RWPE2 (cell line): Measurements from ENCODE around the gene CALD1.

Experiments used
- ATAC-seq: fragments of 200-7000 bp; cut with Tn5 transposase; 3 replicates; pipeline ENCODE4 v1.9.1; 2021; ENCODE audit warnings: low read depth
- DNase-seq: peaks from one replicate; pipeline ENCODE4 v3.0.0-alpha.2; 2020; ENCODE audit warnings: low spot score
- H3K27ac ChIP-seq: fragments of 450-650 bp; 2 replicates; pipeline ENCODE4 v1.5.1; 2017; ENCODE audit warnings: mild to moderate bottlenecking; ENCODE audit not compliant: poor library complexity, severe bottlenecking
- H3K27me3 ChIP-seq: fragments of 250-450 bp; sonication (Bioruptor Pico); 2 replicates; pipeline ENCODE4 v1.5.1; 2021; ENCODE audit warnings: mild to moderate bottlenecking, moderate library complexity; ENCODE audit not compliant: insufficient read depth, poor library complexity, severe bottlenecking
- H3K36me3 ChIP-seq: fragments of 250-450 bp; sonication (Bioruptor Pico); 2 replicates; pipeline ENCODE4 v1.5.1; 2020; ENCODE audit warnings: low read depth, mild to moderate bottlenecking, moderate library complexity
- H3K4me1 ChIP-seq: fragments of 250-450 bp; sonication (Bioruptor Pico); 2 replicates; pipeline ENCODE4 v1.5.1; 2021; ENCODE audit warnings: mild to moderate bottlenecking, moderate library complexity; ENCODE audit not compliant: insufficient read depth, poor library complexity, severe bottlenecking
- H3K4me3 ChIP-seq: fragments of 250-450 bp; sonication (Bioruptor Pico); 2 replicates; pipeline ENCODE4 v1.5.1; 2021; ENCODE audit warnings: mild to moderate bottlenecking, moderate library complexity; ENCODE audit not compliant: severe bottlenecking
- H3K9me3 ChIP-seq: fragments of 250-450 bp; sonication (Bioruptor Pico); 2 replicates; pipeline ENCODE4 v1.5.1; 2021; ENCODE audit warnings: mild to moderate bottlenecking, moderate library complexity; ENCODE audit not compliant: severe bottlenecking
- TF ChIP-seq, protein P1 (sequence below): fragments of 450-650 bp; IDR thresholded peaks from one replicate; pipeline ENCODE4 v1.5.1; 2017; ENCODE audit warnings: mild to moderate bottlenecking, moderate library complexity; ENCODE audit not compliant: poor library complexity, severe bottlenecking

Gene CALD1

GRCh38 chr7:134825666-134826065 is 46.2 kb downstream of the CALD1 start:
- peaks cover 3% of the 10 kb centered on the region for H3K4me1 ChIP-seq
- ATAC-seq (no peak), DNase-seq (no peak)
- 0 out of 2 replicates have a peak, but pooled peaks cover 3% of the 10 kb centered on the region for H3K36me3 ChIP-seq
- H3K4me3 ChIP-seq = no peak overlapping the region
- H3K9me3 ChIP-seq = no peaks in the 10 kb centered on the region
- H3K27ac ChIP-seq = no peak overlapping the region
- H3K27me3 ChIP-seq = no peaks in the 10 kb centered on the region
- TF ChIP-seq, protein P1, sequence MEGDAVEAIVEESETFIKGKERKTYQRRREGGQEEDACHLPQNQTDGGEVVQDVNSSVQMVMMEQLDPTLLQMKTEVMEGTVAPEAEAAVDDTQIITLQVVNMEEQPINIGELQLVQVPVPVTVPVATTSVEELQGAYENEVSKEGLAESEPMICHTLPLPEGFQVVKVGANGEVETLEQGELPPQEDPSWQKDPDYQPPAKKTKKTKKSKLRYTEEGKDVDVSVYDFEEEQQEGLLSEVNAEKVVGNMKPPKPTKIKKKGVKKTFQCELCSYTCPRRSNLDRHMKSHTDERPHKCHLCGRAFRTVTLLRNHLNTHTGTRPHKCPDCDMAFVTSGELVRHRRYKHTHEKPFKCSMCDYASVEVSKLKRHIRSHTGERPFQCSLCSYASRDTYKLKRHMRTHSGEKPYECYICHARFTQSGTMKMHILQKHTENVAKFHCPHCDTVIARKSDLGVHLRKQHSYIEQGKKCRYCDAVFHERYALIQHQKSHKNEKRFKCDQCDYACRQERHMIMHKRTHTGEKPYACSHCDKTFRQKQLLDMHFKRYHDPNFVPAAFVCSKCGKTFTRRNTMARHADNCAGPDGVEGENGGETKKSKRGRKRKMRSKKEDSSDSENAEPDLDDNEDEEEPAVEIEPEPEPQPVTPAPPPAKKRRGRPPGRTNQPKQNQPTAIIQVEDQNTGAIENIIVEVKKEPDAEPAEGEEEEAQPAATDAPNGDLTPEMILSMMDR = no peak

DNA sequence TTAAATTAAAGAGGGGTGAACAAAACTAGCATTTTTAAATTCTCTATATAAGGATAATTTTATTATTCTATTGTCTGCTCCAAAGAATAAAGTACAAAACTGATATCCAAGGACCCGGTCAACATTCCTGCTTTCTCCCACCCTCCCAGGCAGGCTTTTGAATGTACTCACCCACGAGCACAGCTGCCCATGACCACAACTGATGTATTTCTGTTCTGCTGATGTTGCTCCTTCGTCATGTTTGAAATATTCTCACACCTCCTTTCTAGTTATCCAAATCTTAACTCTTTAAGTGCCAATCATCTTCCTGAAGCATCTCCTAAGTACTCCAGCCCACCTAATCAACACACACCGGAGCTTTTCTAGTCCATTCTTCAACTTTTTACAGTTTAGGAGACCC is 46.7 kb downstream of the CALD1 start:
- no peak for ATAC-seq
- 0 out of 2 replicates have a peak, but pooled peaks cover 3% of the 10 kb centered on the region for H3K36me3 ChIP-seq
- no peak for DNase-seq
- H3K4me1 ChIP-seq = peaks cover 3% of the 10 kb centered on the region
- H3K27ac ChIP-seq = no peak overlapping the region
- no peaks in the 10 kb centered on the region for H3K27me3 ChIP-seq
- TF ChIP-seq, protein P1 = no peak
- no peaks in the 10 kb centered on the region for H3K9me3 ChIP-seq
- no peak overlapping the region for H3K4me3 ChIP-seq

- Histone ChIP-seq H3K9me3 (no peaks in the 10 kb centered on the region), H3K4me3 (no peak overlapping the region), H3K27me3 (no peaks in the 10 kb centered on the region), H3K4me1 (peaks cover 3% of the 10 kb centered on the region), H3K27ac (no peak overlapping the region), H3K36me3 (0 out of 2 replicates have a peak, but pooled peaks cover 3% of the 10 kb centered on the region)
- ATAC-seq (no peak), DNase-seq (no peak)
- TF ChIP-seq, protein P1 = no peak
Measured at GRCh38 chr7:134827436-134827835, 48.0 kb downstream of the CALD1 start.

DNA sequence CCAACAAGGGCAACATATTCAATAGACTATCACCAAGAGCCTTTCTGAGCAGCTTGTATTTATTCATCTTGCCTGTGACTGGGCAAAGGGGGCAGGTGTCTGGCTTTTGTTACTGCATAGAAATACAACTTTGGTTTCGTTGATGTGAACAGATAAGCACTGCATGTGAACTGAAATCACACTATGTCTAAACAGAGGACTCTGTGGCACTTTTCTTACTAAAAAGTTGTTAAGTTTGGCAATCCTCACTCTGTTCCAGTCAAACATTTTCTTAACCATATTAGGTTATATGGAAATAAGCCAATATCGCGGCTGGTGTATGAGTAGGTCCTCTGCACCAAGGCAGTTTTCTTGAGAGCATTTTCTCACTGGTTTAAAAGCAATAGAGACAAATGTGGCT is 48.5 kb downstream of the CALD1 start:
- Histone ChIP-seq H3K9me3 (no peaks in the 10 kb centered on the region), H3K4me3 (no peak overlapping the region), H3K27me3 (no peaks in the 10 kb centered on the region), H3K4me1 (peaks cover 3% of the 10 kb centered on the region), H3K36me3 (no peaks in the 10 kb centered on the region), H3K27ac (no peak overlapping the region)
- DNase-seq (no peak), ATAC-seq (no peak)
- TF ChIP-seq, protein P1 = no peak

DNA sequence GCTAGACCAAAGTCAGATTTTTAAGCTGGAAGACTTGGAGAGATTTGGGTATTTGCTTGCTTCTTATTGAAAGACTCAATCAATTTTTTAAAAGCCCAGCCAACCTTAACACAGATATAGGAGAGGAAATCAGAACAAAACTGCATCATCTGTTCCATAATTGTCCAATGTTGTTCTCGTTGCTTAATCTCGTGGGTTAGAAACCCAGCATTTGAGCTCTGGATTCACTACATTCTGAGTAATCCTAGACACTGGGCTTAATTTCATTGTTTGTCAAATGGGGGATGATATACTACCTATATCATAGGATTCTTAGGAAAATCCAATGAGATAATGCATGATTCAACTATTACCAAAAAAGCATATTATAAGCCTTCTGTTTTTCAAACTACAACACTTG is 48.9 kb downstream of the CALD1 start:
- no peaks in the 10 kb centered on the region for H3K36me3 ChIP-seq
- no peak overlapping the region for H3K4me3 ChIP-seq
- DNase-seq (no peak), ATAC-seq (no peak)
- TF ChIP-seq, protein P1 = no peak
- no peaks in the 10 kb centered on the region for H3K9me3 ChIP-seq
- no peak overlapping the region for H3K27ac ChIP-seq
- peaks cover 3% of the 10 kb centered on the region for H3K4me1 ChIP-seq
- no peaks in the 10 kb centered on the region for H3K27me3 ChIP-seq
